ENCODE results near the gene CENPW.

DNA sequence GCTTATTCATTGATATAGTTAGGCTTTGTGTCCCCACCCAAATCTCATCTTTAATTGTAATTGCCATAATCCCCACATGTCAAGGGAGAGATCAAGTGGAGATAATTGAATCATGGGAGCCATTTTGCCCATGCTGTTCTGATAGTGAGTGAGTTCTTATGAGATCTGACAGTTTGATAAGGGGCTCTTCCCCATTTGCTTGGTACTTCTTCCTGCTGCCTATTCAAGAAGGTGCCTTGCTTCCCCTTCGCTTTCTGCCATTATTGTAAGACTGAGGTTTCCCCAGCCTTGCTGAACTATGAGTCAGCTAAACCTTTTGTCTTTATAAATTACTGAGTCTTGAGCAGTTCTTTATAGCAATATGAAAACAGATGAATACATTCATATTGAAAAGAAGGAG, 45.6 kb downstream of the CENPW start:
- TF ChIP-seq, protein P1, sequence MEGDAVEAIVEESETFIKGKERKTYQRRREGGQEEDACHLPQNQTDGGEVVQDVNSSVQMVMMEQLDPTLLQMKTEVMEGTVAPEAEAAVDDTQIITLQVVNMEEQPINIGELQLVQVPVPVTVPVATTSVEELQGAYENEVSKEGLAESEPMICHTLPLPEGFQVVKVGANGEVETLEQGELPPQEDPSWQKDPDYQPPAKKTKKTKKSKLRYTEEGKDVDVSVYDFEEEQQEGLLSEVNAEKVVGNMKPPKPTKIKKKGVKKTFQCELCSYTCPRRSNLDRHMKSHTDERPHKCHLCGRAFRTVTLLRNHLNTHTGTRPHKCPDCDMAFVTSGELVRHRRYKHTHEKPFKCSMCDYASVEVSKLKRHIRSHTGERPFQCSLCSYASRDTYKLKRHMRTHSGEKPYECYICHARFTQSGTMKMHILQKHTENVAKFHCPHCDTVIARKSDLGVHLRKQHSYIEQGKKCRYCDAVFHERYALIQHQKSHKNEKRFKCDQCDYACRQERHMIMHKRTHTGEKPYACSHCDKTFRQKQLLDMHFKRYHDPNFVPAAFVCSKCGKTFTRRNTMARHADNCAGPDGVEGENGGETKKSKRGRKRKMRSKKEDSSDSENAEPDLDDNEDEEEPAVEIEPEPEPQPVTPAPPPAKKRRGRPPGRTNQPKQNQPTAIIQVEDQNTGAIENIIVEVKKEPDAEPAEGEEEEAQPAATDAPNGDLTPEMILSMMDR (IDR thresholded peaks at IDR 0.05; ENCODE audit: poor library complexity) = no peak
- TF ChIP-seq EZH2 (IDR thresholded peaks at IDR 0.05; ENCODE audit: borderline replicate concordance) (no peak), EZH2phosphoT487 (IDR thresholded peaks at IDR 0.05; ENCODE audit: low read depth, severe bottlenecking, unreplicated experiment) (no peak)

Measured in hepatocyte (in vitro differentiated cells).